Tibial artery (tissue), 4 donors: ENCODE measurements around the gene PHOX2B.

Experiments used
- DNase-seq, 2 donors: peaks; one replicate each; pipeline ENCODE4 v3.0.0-alpha.2; 2019
- H3K27ac ChIP-seq, 2 donors: fragments of 200-600 bp; sonication (generic) in 1 of 2; 1 replicate in 1 of 2; 2 replicates in 1 of 2; pipeline ENCODE4 v1.5.1; 2018 to 2019; ENCODE audit warnings: mild to moderate bottlenecking in 1 of 2
- H3K27me3 ChIP-seq, 2 donors: fragments of 200-600 bp; sonication (generic) in 1 of 2; one replicate each; pipeline versions ENCODE4 v1.5.1 to v1.6.0; 2016 to 2019
- H3K36me3 ChIP-seq, 3 donors: fragments of 200-600 bp; sonication (generic) in 2 of 3; one replicate each; pipeline ENCODE4 v1.5.1; 2016 to 2019; ENCODE audit warnings: mild to moderate bottlenecking in 2 of 3
- H3K4me1 ChIP-seq, 4 donors: fragments of 200-600 bp; sonication (generic) in 2 of 4; 1 replicate in 3 of 4; 2 replicates in 1 of 4; pipeline ENCODE4 v1.5.1; 2016 to 2019
- H3K4me3 ChIP-seq, 2 donors: fragments of 200-600 bp; sonication (generic) in 1 of 2; 1 replicate in 1 of 2; 2 replicates in 1 of 2; pipeline ENCODE4 v1.5.1; 2018 to 2019; ENCODE audit warnings: mild to moderate bottlenecking in 2 of 2
- H3K9me3 ChIP-seq, 3 donors: fragments of 200-600 bp; sonication (generic) in 1 of 3; one replicate each; pipeline ENCODE4 v1.5.1; 2016 to 2019
- intact Hi-C: fragments of 100-400 bp; cut with DNase I; formaldehyde crosslinking; loops from one replicate; pipeline ENCODE4 v1.15.0; 2023; ENCODE audit warnings: low total_unique reads
- TF ChIP-seq, protein P1 (sequence below), 2 experiments: fragments of 200-600 bp in 1 of 2; fragments of 450-650 bp in 1 of 2; IDR thresholded peaks; one replicate each; pipeline ENCODE4 v1.5.1; 2017 to 2019; ENCODE audit warnings: antibody characterized with exemption in 2 of 2, mild to moderate bottlenecking in 1 of 2, moderate library complexity in 1 of 2

The PHOX2B gene

DNA sequence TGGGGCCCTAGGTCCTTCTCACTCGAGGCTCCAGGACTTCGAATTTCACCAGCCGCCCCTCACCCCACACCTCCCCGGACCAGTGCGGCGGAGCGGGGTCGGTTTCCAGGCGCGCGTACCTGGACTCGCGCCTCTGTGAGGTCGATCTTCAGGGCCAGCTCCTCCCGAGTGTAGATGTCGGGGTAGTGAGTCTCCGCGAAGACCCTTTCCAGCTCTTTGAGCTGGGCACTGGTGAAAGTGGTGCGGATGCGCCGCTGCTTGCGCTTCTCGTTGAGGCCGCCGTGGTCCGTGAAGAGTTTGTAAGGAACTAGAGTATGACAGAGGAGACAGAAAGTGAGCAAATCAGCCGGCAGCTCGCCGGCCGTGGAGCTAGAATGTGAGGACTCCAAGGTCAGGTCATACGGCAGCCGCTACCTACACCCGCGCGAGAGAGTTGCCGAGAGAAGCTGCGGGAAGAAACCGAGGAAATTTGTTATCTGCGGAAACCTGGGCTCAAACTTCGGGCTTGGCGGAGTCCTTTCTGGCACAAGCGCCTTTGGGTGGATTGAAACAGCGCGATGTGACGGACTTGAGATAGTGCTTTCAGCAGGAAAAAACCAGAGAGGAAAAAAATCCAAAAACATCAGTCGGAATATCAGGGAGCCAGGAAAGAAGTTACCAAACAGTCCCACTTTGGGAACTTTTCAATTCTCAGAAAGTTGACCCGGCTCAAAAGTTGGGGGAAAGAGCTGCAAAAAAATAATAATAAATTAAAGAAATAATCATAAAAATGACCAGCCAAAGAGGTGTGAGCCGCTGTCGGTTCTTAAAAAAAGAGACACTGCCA is 1.1 kb downstream of the PHOX2B start:
- intact Hi-C loops = no loop called here
- H3K9me3 ChIP-seq = peaks cover 0 to 9% (median 5%) of the 10 kb centered on the region in 3 donors
- H3K36me3 ChIP-seq = no peaks in the 10 kb centered on the region
- no peak for DNase-seq
- peaks cover 5 to 90% of the 10 kb centered on the region in 2 donors for H3K27me3 ChIP-seq
- H3K4me3 ChIP-seq = no peak overlapping the region
- TF ChIP-seq, protein P1, sequence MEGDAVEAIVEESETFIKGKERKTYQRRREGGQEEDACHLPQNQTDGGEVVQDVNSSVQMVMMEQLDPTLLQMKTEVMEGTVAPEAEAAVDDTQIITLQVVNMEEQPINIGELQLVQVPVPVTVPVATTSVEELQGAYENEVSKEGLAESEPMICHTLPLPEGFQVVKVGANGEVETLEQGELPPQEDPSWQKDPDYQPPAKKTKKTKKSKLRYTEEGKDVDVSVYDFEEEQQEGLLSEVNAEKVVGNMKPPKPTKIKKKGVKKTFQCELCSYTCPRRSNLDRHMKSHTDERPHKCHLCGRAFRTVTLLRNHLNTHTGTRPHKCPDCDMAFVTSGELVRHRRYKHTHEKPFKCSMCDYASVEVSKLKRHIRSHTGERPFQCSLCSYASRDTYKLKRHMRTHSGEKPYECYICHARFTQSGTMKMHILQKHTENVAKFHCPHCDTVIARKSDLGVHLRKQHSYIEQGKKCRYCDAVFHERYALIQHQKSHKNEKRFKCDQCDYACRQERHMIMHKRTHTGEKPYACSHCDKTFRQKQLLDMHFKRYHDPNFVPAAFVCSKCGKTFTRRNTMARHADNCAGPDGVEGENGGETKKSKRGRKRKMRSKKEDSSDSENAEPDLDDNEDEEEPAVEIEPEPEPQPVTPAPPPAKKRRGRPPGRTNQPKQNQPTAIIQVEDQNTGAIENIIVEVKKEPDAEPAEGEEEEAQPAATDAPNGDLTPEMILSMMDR (IDR thresholded peaks at IDR 0.05) = no peak
- peaks cover 0 to 35% (median 14%) of the 10 kb centered on the region in 4 donors for H3K4me1 ChIP-seq
- H3K27ac ChIP-seq = no peak overlapping the region

DNA sequence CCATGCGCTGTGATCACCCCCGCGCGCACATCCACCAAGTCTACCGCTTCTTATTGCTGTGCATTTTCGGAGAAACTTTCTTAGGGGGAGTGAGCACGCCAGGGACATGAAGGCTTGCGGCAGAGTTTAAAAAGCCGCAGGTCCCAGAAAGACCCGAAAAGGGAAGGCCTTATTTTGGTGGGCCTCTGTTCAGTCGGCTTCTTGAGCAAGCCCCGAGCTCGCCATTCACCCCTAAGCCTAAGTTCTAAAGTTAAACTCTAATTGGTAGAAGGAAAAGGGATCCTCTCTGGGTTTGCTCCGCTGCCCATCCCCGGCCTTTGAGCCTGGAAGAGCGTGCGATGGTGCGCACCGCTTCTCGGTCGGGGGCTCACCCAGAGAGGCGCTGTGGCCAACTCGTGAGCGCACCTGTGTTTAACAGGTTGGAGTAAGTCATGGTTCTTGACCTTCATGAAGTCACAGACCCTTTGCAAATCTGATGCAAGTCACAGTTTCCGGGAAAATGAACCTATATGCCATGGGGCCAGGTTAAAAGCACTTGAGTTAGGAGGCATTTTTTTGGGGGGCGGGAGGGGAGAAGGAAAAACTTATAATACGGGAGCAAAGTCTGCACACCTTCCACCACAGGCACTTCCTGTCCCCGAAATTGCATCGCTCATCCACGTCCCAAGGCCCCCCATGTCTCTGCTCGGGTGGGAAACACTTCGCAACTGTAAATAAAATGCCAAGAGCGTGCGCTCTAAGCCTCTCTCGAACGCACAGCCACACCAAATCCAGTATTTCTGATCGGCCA is 1.9 kb downstream of the PHOX2B start:
- intact Hi-C loops = no loop called here
- H3K27me3 ChIP-seq = peaks cover 5 to 92% of the 10 kb centered on the region in 2 donors

DNA sequence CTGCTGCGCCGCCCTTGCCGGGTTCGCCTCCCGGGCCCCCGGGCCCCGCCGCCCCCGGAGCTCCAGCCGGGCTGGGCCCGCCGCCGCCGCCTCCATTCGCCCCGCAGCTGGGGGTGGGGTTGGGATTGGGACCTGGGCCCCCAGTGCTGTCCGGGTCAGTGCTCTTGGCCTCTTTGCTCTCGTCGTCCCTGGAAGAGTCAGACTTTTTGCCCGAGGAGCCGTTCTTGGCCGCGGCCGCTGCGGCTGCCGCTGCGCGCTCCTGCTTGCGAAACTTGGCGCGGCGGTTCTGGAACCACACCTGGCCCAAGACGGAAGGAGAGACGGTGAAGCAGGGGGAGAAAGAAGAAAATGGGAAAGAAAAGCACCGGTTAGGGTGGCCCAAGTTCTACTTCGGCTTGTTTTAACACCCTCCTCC is 2.5 kb downstream of the PHOX2B start:
- Histone ChIP-seq H3K4me3 (no peak overlapping the region), H3K9me3 (peaks cover 0 to 9% (median 5%) of the 10 kb centered on the region in 3 donors), H3K4me1 (peaks cover 0 to 27% (median 11%) of the 10 kb centered on the region in 4 donors), H3K27ac (no peak overlapping the region), H3K27me3 (peaks cover 5 to 88% of the 10 kb centered on the region in 2 donors), H3K36me3 (no peaks in the 10 kb centered on the region)
- intact Hi-C loops = no loop called here
- TF ChIP-seq, protein P1 (IDR thresholded peaks at IDR 0.05) = no peak
- DNase-seq = no peak

More for the DNA sequence above, 1.9 kb downstream of the PHOX2B start:
- peaks cover 0 to 9% (median 5%) of the 10 kb centered on the region in 3 donors for H3K9me3 ChIP-seq
- no peak for DNase-seq
- H3K36me3 ChIP-seq = no peaks in the 10 kb centered on the region
- TF ChIP-seq, protein P1 (IDR thresholded peaks at IDR 0.05) = no peak
- peaks cover 0 to 33% (median 12%) of the 10 kb centered on the region in 4 donors for H3K4me1 ChIP-seq
- H3K4me3 ChIP-seq = no peak overlapping the region
- no peak overlapping the region for H3K27ac ChIP-seq

DNA sequence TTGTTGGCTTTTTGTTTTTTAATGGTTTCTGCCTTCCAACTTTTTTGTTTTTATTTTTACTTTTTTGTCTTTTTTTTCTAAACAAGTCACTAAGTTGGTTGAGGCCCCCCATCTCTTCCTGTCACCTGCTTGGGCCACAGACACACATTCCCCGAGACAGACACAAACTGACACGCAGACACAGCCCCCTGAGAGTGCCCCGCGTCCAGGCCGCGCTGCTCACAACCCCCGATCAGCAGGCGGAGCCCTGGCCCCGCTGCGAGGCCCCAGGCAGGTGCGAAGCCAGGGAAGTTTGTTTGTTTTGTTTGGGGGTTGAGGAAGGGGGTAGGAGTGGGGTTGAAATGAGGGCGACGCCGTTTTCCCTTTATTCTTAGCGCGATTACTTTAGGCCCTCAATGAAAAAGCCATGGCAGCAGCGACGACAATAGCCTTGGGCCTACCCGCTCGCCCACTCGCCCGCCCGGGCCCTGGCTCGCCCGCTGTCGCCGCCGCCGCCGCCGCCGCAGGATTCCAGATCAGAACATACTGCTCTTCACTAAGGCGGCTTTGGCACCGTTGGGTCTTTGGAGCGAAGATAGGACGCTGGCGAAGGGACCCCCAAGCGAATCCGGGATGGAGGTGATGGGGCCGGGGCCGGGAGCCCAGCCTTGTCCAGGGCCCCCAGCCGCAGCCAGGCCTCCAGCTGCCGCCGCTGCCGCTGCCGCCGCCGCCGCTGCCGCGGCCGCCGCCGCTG is 3.1 kb downstream of the PHOX2B start:
- no peak overlapping the region for H3K27ac ChIP-seq
- no peaks in the 10 kb centered on the region for H3K36me3 ChIP-seq
- H3K4me1 ChIP-seq = peaks cover 0 to 21% (median 11%) of the 10 kb centered on the region in 4 donors
- intact Hi-C loops = no loop called here
- no peak for DNase-seq
- H3K9me3 ChIP-seq = peaks cover 0 to 9% (median 5%) of the 10 kb centered on the region in 3 donors
- no peak overlapping the region for H3K4me3 ChIP-seq
- TF ChIP-seq, protein P1 (IDR thresholded peaks at IDR 0.05) = no peak
- H3K27me3 ChIP-seq = peaks cover 5 to 84% of the 10 kb centered on the region in 2 donors

DNA sequence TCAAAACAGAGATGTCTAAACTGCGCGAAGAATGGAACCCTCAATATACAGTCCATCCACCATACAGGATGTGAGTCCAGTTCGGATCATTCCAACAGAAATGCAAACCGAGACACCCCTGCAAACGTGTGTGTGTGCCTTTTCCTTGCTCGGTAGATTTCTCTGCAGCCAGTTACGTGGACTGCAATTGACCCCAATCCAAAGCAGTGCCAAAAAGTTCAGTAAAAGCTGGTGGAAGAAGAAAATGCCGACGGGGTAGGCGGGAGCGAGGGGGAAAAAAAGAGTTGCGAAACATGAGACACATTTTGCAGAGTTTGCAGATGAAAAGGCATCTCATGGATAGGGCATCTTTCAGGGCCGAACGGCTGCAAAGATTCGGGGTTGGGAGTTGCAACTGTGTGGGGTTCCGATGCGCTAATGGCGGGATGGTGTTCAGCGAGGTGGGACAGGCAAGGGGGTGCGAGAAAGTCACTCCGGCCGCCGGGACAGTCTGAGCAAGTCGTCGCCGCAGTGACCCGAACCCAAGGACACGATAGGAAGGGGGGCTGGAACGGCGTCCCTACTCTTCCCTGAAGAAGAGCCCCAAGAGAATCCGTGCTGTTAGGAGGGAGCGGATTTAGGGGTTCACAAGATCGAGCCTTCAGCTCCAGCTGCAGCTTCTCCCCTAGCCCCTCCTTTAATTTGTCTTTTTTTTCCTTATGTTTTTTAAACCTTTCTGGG is 3.8 kb downstream of the PHOX2B start:
- H3K36me3 ChIP-seq = no peaks in the 10 kb centered on the region
- TF ChIP-seq, protein P1 (IDR thresholded peaks at IDR 0.05) = no peak
- H3K4me1 ChIP-seq = peaks cover 0 to 21% (median 11%) of the 10 kb centered on the region in 4 donors
- no peak overlapping the region for H3K27ac ChIP-seq
- H3K4me3 ChIP-seq = no peak overlapping the region
- peaks cover 5 to 82% of the 10 kb centered on the region in 2 donors for H3K27me3 ChIP-seq
- peaks cover 0 to 9% (median 5%) of the 10 kb centered on the region in 3 donors for H3K9me3 ChIP-seq
- no peak for DNase-seq
- intact Hi-C loops = no loop called here
